GM18499 (cell line): ENCODE results near the gene HORMAD2.
"Not testable (repeated sequence)": the region's sequence is repeated elsewhere in the genome, so short reads cannot be mapped to it uniquely, and the experiment has no call there.

ENCODE experiments used
- ATAC-seq: cut with Tn5 transposase; IDR thresholded peaks from one replicate; pipeline ENCODE4 v1.9.1; 2021; ENCODE audit warnings: moderate number of reproducible peaks; ENCODE audit not compliant: insufficient read depth, unreplicated experiment

Gene HORMAD2

DNA sequence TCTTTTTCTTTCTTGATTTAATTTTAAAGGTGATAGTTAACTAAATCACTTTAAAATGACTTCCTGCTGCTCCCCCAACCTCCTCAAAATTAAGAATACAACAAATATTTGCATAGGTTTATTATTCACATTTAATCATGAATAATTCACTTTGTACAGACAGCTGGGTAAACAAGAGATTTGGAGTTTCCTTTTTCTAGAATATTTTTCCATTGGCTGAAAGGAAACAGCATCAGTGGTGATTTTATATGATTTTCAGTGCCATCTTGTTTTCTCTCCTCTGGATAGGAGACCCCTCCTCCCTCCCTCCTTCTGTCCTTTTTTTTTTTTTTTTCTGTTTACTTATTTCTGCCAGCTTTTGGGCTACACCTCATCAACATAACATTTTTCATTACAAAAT is 105.8 kb downstream of the HORMAD2 start:
- ATAC-seq: no peak

DNA sequence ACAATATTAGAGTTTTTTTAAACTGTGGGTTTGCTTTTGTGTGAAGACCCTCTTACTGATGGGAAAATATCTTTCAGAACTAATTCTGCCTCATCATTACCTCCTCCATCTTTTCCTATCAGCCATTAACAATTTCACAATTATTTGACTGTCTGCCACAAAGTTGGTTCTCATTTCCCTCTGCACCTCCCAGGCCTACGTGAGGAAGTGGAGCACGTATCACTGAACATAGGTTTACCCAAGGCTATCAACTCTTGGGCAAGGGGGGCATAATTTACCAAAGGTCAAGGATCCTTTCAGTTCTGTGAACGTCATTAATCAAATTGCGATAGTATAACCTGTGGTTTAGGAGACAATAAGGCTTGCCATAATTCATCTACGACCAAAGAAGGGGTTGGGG is 106.2 kb downstream of the HORMAD2 start:
- no peak for ATAC-seq

DNA sequence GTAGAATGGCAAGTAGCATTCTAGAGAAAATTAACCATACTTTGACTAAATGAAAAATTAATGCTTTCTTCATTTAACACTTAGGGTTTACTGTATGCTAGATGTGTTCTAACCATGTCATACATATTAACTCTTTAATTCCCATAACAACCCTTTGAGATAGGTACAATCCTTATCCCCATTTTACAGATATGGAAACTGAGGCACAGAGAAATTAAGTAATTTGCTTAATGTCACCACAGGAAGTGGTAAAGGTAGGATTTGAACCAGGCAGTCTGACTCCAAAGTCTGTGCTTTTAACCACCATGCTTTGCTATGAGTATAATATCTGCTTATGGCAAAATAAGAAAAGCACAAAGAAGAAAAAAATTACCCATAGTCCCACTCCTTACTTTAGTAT is 106.8 kb downstream of the HORMAD2 start:
- ATAC-seq: no peak

DNA sequence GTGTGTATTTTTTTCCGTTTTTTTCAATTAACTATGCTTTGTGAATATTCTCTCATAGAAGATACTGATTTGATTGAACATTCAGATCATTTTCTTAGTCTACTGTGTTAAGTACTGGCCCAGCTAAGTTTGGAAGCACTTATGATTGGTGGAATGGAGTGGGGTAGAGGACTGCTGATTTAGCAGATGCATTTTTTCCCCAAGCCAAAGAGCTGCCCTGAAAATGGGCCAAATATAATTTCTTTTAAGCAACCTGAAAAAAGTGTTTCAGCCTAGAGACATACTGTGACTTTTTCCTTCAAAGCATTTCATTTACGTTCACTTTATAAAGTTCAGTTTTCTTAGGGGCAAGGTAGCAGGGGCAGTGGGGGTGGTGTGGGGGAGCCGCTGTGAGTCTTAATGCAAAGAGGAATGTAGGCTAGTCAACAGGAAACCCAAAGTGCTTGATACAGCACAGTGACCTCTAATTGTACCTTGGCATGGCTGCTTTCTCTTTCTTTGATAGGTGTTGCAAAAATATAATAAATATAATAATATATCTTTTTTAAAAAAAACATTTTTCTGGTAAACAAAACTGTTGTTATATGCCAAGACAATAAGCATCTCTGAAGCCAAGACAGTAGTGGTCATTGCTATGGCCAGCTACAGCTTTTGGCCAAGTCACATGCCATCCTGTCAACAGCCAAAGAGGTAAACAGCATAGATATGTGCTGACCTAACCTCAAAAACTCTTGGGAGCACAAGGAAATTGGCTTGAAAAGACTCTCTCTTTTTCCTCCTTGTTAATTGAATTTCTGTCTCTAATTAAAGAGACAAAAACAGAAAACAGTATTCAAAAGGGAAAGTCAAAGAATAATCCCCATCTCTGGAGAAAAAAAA is 107.5 kb downstream of the HORMAD2 start:
- no peak for ATAC-seq

DNA sequence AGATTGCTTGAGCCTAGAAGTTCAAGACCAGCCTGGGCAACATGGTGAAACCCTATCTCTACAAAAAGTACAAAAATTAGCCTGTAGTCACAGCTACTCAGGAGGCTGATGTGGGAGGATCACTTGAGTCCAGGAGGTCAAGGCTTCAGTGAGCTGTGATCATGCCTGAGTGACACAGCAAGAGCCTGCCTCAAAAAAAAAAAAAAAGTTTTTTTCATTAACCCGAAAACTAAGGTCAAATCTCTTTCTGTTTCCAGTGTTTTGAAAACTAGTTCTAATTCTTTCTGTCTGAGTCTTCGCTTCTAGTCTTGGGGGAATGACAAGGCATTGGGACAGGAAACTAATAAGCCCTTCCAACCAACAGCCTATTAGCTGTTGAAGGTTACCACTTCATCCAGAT is 108.6 kb downstream of the HORMAD2 start:
- no peak for ATAC-seq

DNA sequence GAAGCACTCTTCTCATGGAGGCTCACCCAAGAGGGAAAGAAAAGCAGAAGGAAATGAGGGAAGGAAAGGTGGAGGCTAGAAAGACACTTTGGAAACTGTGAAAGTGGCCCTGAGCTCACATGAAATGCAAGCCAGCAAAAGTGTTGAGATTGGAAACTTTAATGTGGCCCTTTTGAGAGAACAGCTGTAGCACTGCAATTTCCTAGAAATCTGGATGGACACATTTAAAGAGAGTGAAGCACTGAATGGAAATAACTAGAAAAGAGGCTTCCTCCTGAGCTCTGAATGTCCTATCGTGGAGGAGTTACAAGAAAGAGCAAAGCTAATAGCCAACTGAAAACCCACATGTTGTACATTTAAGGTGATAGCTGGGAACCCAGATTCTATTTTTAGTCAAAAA is 110.3 kb downstream of the HORMAD2 start:
- ATAC-seq: no peak

DNA sequence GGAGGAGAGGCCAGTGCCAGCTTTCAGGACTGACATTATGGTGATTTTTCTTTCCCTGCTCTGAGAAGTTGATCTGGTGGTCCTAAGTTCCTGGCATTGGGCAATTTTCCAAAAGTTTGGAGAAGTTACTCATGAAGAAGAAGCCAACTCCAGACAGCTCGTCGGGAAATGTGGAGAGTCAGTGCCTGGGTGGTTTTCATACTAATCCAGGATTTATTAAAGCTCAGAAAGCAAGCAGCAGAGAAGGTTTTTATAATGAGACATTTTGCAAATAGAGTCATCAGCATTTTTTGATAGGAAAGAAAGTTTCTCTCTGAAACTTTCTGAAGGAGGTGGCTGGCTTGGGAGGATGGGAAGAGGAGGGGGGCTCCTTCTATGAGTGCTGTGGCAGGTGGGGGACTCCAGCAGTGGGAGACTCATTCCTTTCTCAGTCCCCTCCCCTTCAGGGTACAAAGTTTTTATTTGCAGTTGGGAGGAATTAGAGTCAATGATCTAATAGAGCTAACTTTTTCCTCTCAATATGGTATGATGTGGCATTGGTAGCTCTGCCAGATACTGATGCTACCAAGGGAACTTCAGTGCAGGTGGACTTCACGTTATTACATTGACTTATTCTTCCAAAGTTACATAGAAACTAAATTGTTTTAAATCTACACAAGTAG is 110.9 kb downstream of the HORMAD2 start:
- ATAC-seq: no peak

DNA sequence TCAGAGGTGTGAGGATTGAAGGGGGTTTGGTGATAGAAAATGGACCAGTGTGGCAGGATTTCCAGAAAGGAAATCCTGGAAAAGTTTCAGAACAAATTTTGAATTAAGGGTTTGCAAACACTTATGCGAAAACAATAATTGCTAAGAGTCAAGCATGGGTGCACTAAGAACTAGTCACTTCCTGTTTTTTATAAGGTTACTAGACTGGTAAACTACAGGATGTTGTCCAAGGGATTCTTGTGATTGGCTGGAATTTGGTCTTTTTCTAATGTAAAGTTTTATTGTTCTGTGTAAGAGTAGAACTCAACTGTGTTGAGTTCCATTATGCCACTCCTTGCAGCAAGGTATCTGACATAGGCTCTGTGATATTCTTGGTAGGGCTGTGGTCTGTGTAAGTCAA is 112.2 kb downstream of the HORMAD2 start:
- ATAC-seq: no peak

DNA sequence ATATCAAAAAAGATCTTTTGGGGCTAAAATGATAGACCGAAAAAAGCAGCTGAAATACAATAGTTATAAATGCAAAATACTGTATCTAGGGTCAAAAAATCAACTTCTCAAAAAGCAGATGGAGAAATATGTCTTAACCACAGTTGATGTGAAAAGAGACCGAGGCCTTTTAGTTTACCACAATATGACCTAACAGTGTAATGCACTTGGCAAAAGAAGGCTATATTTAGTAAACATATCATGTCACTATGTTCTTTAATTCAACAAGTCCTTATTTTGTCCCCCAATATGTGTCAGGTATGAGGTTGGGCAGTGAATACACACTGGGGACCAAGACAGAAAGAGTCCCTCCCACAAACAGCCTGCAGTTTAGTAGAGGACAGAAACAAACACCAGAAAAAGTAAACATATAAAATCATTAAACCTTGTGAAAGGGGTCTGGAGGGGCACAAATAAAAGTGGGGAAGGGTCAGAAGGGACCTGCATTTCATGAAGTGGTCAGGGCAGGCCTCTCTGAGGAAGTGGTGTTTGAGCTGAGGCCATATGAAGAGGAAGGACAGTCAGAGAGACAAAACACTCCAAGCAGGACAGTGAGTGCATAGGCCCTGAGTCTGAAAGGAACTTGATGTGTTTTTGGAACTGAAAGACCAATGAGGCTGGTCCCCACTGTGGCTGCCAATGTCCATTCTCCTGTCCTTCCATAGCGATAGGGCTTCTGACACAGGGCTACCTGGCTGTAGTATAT is 112.9 kb downstream of the HORMAD2 start:
- no peak for ATAC-seq

DNA sequence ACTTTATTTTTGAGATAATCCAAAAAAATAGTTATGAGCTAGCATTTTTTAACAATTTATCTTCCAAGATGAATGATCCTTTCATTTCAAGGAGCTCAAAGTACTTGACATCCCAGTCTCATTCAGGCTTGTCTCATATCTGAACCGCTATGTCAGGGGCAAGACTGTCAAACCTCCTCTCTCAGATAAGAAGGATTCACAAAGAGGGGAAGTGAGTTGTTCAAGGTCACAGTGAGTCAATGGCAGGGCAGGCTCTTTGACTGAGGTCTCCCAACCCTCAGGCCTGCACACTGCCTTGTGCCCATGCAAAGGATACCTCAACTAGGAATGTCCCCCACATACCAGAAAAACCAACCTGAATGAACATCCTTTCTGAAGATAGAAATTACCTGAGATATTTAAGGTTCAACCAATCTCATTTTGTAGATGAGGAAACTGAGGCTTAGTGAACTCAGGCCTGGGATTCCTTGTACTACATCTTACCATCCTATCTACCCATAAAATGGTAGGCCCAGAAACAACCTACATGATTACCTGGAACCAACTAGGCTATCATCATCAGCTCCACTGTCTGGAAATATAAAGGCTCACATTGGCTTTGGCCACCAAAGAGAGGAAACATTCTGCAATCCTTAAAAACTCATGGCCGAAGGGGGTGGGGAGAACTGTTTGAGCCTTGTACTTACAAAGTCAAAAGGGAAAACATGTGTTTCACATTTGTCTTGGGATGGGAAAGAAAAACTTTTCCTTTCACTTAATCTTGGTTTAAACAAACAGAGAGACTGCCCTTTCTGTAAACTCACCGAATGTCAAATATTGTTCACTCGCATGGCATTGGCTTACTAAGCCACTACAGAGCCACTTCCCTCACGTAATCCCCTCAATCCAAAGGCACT is 115.2 kb downstream of the HORMAD2 start:
- no peak for ATAC-seq

DNA sequence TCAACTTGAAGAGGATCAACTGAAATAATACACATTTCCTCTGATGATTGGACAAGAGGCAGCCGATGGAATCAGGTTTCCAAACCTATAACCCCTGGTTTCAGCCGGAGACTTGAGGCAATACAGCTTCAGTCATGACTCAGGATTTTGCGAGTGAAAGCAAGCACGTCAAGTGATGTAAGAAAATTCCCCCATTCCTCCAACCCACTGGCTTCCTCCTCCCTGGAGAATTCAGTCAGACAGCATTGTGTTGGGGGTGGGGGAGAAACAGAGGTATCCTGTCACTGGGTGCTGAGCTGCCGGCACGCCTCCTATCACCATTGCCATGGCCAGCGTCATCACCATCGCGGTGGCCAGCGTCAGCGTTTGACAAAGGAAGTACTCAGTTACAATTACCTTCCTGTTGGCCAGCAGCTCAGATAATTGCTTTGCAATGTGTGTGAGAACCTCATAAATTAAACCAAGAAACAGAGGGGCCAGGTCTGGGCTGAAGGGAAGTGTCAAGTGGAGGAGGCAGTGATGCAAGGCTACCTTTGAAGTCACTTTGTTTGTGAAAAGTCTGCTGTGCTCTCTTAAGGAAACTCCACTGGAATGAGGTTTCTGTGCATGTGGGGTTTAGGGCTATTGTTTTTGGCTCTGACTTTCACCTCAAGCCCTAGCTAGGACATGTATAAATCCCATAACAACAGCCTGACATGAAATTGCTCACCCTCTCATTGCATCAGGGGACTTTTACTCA is 116.0 kb downstream of the HORMAD2 start:
- no peak for ATAC-seq

DNA sequence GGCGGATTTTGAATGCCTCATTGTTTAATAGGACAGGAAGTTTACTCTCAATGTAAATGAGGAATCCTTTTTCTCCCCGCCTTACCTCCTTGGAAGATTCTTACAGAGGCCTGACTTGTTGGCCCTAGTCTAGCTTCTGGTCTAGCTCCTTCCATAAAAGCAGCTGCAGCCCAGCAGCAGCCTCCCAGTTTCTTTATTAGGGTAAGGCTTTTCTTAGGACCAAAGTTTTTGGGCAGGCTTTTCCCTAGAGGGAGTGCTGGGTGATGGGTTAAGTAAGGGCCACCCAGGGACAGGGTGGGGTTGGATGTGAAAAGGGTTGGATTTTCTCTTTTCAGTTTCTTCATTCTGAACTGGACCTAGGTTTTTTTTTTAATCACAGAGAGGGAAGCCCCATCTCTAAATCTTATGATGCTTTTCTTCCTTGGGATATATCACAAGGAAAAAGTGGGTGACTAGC is 116.6 kb downstream of the HORMAD2 start:
- ATAC-seq: no peak

DNA sequence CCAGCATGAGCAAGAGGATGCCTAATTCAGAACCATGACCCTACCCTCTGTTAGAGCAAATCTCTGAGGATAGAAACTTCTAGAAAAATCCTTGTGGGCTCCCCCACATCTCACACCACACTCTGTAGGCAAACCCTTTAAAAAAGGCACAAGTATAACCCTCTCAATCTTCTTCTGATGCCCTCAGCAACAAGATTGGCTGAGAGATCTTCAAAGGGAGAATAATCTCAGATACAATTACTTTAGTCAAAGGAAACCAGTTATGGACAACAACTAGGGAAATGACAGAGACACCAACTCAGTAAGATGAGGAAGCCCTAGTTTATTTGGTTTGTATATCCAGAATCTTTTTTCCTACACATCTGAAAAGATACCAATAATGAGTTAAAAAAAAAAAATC is 117.1 kb downstream of the HORMAD2 start:
- ATAC-seq: no peak

DNA sequence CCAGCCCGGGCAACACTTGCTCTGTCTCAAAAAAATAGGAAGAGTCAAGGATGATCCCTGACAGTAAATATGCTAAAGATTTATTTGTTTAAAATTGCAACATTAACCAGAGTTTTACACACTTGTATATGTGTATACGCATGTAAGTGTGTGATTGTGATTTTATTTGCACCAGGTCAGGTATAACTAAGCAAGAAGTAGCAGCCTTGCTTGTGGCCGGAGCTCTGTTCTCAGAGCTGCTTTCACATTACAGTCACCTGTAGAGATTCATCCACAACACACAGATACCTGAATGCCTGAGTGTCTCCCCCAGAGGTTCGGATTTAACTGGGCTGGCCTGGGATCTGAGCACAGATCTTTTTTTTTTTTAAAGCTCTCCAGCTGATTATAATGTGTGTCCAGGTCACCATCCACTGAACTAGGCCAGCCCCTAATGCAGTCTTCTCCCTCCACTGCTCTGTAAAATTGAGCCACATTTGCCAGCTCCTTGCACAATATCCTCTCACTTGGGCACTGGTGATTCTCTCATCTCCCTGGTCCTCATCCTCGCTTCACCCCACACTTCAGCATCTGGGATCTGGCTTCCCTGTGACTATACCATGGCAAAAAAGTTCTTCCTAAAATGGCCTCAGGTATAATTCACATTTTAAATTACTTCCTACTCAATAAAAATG is 118.0 kb downstream of the HORMAD2 start:
- ATAC-seq: no peak

DNA sequence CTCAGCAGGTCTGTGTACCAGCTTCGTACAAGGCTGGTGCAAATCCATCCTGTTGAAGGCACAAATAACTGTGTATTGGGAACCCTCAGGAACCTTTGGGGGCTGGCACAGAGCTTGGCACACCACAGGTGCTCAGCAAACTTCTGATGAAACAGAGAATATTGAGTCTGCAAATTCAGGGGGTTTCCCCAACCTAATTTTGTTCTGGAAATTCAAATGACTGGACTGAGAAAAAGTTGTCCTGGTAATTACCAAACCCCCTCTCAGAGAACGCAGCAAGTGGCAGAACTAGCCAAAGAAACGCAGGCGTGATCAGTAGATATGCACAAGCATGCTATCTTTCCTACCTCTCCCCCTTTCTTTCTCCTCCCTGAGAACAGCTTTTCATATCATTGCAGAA is 118.7 kb downstream of the HORMAD2 start:
- ATAC-seq: no peak

DNA sequence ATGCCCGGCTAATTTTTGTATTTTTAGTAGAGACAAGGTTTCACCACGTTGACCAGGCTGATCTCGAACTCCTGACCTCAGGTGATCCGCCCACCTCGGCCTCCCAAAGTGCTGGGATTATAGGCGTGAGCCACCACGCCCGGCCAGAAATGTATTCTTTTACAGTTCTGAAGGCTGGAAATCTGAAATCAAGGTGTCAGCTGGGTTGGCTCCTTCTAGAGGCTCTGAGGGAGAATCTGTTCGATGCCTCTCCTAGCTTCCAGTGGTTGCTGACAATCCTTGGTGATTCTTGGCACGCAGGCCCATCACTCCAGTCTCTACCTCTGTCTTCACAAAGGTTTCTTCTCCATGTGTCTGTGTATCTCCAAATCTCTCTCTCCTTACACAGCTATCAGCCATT is 120.6 kb downstream of the HORMAD2 start:
- not testable (repeated sequence) for ATAC-seq

DNA sequence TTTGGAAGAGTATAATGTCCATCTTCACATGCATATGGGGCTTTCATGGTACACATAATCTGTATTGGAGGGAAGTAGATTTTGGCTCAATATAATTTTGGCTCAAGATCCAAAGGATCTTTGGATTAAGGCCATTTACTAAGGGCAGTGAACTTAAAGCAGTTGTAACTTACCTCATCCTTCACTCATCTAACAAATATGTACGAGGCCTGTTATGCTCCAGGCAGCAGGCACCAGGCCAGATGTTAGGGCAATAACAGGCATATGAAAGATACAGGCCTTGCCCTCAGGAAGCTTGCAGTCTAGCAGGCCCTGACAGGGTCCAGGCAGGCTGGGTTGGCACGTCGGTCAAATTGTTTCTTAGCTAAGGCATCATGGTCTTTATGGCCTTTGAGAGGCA is 121.7 kb downstream of the HORMAD2 start:
- no peak for ATAC-seq

DNA sequence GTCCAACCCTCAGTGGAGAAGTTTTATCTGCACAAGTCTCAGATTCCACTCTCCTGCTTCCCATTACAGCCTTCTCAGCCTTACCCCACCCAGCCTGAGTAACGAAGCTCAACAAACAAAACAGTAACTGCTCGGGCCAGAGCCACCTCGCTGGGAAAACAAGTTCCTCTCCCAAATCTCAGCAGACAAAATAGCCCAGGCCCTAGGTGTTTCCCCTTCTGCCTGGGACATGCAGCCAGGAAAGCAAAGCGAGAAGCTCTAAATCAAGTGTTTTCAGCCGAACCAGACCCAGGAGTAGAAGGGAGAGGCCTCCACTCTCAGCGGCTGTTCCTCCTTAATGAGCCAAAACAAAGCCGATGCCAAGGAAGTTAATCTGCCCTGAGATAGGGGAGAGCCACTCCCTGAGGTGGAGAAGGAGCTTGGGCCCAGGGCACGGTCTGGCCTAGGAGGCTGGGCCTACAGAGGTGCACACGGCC is 122.3 kb downstream of the HORMAD2 start:
- ATAC-seq: no peak
